Stimulated activated naive CD8-positive, alpha-beta T cell treated with anti-CD3 and anti-CD28 coated beads, Interleukin-15, Interleukin-2, amounts not matched to agents 100 ng/mL and 50 ng/mL, for 24 hours (primary cell): ENCODE measurements around the gene WDR81.
"Not testable (repeated sequence)": the region's sequence is repeated elsewhere in the genome, so short reads cannot be mapped to it uniquely, and the experiment has no call there.

Experiments
- H3K27ac Mint-ChIP-seq: one replicate; pipeline ENCODE4 v1.8.0; 2021; ENCODE audit warnings: mild to moderate bottlenecking, mixed read lengths
- H3K27me3 Mint-ChIP-seq: one replicate; pipeline ENCODE4 v1.8.0; 2021; ENCODE audit warnings: mixed read lengths
- H3K36me3 Mint-ChIP-seq: one replicate; pipeline ENCODE4 v1.8.0; 2021; ENCODE audit warnings: low read depth, mixed read lengths
- H3K4me1 Mint-ChIP-seq: one replicate; pipeline ENCODE4 v1.8.0; 2021; ENCODE audit warnings: low read depth, mixed read lengths
- H3K4me3 Mint-ChIP-seq: one replicate; pipeline ENCODE4 v1.8.0; 2021; ENCODE audit warnings: mild to moderate bottlenecking, mixed read lengths
- H3K9me3 Mint-ChIP-seq: one replicate; pipeline ENCODE4 v1.8.0; 2021; ENCODE audit warnings: mixed read lengths

WDR81 gene

DNA sequence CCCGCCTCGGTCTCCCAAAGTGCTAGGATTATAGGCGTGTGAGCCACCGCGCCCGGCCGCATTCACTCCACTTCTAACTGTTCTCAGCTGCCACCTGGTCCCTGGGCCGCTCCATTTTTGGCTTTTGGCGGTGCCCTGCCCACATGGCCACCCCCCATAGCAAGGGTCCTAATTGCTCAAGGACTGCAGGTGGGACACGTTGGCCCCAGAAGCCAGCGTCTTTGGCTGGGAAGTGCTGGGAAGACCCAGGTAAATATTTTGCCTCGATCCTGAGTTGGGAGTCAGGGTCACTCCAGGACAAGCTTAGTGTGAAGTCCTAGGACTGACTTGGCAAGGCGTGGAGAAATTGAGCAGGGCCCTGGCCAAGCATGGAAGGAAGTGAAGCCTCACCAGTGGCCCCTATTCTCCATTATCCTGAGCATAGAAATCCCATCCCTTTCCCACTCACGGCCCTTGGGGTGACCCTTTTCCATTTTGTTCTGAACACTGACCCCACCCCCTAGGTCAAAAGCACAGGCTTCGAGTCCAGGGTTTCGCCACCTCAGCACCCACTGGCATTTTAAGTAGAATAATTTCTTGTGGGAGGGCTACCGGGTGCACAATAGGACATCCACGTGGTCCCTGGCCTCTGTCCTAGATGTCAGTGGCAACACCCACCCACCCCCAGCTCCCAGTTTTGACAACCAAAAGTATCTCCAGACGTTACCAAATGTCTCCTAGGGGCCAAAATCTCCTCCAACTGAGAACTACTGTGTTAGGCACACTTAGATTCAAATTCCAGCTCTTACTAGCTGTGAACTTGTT lies 5.9 kb upstream of the WDR81 start:
- H3K9me3 Mint-ChIP-seq = no peaks in the 10 kb centered on the region
- peaks cover 3% of the 10 kb centered on the region for H3K27me3 Mint-ChIP-seq
- no peaks in the 10 kb centered on the region for H3K36me3 Mint-ChIP-seq
- H3K4me1 Mint-ChIP-seq = peaks cover 39% of the 10 kb centered on the region
- H3K4me3 Mint-ChIP-seq = peak overlapping the region; percentile 88
- peak overlapping the region; percentile 31 for H3K27ac Mint-ChIP-seq

DNA sequence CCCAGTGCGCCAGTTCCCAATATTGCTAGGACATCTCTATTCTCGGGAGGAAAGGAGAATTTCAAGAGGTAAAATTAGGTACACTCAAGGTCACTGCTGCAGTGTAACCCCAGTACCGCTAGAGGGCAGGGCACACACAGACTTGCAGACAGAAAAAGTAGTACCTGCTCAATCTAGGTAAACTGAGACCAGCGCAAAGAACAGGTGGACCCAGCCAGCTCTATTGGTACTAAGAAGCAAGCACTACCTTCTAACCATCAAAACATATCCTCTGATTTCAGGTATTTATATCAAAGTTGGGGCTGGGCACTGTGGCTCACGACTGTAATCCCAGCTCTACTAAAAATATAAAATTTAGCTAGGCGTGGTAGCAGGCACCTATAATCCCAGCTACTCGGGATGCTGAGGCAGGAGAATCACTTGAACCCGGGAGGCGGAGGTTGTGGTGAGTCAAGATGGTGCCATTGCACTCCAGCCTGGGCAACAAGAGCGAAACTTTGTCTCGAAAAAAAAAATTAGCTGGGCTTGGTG lies 3.6 kb upstream of the WDR81 start:
- peaks cover 43% of the 10 kb centered on the region for H3K4me1 Mint-ChIP-seq
- H3K27ac Mint-ChIP-seq = no peak overlapping the region
- no peaks in the 10 kb centered on the region for H3K9me3 Mint-ChIP-seq
- no peaks in the 10 kb centered on the region for H3K27me3 Mint-ChIP-seq
- no peak overlapping the region for H3K4me3 Mint-ChIP-seq
- H3K36me3 Mint-ChIP-seq = no peaks in the 10 kb centered on the region

DNA sequence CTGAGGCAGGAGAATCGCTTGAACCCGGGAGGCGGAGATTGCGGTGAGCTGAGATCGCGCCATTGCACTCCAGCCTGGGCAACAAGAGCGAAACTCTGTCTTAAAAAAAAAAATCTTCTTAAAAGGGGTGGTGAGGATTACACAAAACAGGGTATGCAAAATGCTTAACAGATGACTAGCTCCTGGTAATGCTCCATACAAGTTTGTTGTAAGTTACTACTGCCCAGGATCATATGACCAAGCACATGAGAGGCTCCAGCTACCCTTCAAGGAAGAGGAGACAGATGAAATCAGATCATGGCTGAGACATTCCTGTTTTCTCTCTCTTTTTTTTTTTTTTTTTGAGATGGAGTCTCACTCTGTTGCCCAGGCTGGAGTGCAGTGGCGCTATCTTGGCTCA lies 2.5 kb upstream of the WDR81 start:
- H3K4me1 Mint-ChIP-seq = peaks cover 41% of the 10 kb centered on the region
- not testable (repeated sequence) for H3K36me3 Mint-ChIP-seq, H3K4me3 Mint-ChIP-seq, H3K27me3 Mint-ChIP-seq, H3K9me3 Mint-ChIP-seq, H3K27ac Mint-ChIP-seq

DNA sequence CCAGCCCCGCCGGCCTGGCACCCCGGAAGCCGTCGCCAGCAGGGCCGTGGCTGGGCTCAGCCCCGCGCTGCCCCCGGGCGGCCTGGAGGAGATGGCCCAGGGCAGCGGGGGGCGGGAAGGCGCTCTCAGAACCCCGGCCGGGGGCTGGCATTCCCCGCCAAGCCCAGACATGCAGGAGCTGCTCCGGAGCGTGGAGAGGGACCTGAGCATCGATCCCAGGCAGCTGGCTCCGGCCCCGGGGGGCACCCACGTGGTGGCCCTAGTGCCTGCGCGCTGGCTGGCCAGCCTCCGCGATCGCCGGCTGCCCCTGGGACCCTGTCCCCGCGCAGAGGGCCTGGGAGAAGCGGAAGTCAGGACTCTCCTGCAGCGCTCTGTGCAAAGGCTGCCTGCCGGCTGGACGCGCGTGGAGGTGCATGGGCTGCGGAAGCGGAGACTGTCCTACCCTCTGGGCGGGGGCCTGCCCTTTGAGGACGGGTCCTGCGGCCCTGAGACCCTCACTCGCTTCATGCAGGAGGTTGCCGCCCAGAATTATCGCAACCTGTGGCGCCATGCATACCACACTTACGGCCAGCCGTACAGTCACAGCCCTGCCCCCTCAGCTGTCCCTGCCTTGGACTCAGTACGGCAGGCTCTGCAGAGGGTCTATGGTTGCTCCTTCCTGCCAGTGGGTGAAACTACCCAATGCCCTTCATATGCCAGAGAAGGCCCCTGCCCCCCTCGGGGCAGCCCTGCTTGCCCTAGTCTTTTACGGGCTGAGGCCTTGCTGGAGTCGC lies 551 bp downstream of the WDR81 start:
- peak overlapping the region; percentile 79 for H3K4me3 Mint-ChIP-seq
- H3K9me3 Mint-ChIP-seq = no peaks in the 10 kb centered on the region
- peaks cover 6% of the 10 kb centered on the region for H3K36me3 Mint-ChIP-seq
- H3K27me3 Mint-ChIP-seq = no peaks in the 10 kb centered on the region
- peak overlapping the region; percentile 67 for H3K27ac Mint-ChIP-seq
- H3K4me1 Mint-ChIP-seq = peaks cover 39% of the 10 kb centered on the region

DNA sequence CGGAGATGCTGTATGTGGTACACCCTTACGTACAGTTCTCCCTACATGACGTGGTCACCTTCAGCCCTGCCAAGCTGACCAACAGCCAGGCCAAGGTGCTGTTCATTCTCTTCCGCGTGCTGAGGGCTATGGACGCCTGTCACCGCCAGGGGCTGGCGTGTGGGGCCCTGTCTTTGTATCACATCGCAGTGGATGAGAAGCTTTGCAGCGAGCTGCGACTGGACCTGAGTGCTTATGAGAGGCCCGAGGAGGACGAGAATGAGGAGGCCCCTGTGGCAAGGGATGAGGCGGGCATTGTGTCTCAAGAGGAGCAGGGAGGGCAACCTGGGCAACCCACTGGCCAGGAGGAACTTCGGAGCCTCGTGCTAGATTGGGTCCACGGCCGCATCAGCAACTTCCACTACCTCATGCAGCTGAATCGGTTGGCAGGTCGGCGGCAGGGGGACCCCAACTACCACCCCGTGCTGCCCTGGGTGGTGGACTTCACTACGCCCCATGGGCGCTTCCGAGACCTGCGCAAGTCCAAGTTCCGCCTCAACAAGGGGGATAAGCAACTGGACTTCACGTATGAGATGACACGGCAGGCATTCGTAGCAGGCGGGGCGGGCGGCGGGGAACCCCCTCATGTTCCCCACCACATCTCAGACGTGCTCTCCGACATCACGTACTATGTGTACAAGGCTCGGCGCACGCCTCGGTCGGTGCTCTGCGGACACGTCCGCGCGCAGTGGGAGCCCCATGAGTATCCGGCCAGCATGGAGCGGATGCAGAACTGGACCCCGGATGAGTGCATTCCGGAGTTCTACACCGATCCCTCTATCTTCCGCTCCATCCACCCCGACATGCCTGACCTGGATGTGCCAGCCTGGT lies 1.4 kb downstream of the WDR81 start:
- peaks cover 36% of the 10 kb centered on the region for H3K4me1 Mint-ChIP-seq
- H3K27ac Mint-ChIP-seq = peak overlapping the region; percentile 67
- H3K9me3 Mint-ChIP-seq = no peaks in the 10 kb centered on the region
- H3K4me3 Mint-ChIP-seq = peak overlapping the region; percentile 79
- H3K27me3 Mint-ChIP-seq = no peaks in the 10 kb centered on the region
- peaks cover 6% of the 10 kb centered on the region for H3K36me3 Mint-ChIP-seq

DNA sequence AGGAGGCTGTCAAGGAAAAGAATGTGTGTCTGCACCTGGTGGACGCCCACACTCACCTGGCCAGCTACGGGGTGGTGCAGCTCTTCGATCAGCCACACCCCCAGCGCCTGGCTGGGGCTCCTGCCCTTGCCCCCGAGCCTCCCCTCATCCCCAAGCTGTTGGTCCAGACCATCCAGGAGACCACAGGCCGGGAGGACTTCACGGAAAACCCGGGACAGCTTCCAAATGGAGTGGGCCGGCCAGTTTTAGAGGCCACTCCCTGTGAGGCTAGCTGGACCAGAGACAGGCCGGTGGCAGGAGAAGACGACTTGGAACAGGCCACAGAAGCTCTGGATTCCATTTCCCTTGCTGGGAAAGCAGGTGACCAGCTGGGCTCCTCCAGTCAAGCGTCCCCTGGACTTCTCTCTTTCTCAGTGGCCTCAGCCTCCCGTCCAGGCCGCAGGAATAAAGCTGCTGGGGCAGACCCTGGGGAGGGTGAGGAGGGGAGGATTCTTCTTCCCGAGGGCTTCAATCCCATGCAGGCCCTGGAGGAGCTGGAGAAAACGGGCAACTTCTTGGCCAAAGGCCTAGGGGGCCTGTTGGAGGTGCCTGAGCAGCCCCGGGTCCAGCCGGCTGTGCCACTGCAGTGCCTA lies 2.2 kb downstream of the WDR81 start:
- no peak overlapping the region for H3K4me3 Mint-ChIP-seq
- H3K27ac Mint-ChIP-seq = no peak overlapping the region
- peaks cover 6% of the 10 kb centered on the region for H3K36me3 Mint-ChIP-seq
- H3K4me1 Mint-ChIP-seq = peaks cover 34% of the 10 kb centered on the region
- no peaks in the 10 kb centered on the region for H3K9me3 Mint-ChIP-seq
- no peaks in the 10 kb centered on the region for H3K27me3 Mint-ChIP-seq

DNA sequence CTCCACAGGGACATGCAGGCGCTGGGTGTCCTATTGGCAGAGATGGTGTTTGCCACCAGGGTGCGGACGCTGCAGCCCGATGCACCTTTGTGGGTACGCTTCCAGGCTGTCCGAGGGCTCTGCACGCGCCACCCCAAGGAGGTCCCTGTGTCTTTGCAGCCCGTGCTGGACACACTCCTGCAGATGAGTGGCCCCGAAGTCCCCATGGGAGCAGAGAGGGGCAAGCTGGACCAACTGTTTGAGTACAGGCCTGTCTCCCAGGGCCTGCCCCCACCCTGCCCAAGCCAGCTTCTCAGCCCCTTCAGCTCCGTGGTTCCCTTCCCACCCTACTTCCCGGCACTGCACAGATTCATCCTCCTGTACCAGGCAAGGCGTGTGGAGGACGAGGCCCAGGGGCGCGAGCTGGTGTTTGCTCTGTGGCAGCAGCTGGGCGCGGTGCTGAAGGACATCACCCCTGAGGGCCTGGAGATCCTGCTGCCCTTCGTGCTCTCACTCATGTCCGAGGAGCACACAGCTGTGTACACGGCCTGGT lies 2.8 kb downstream of the WDR81 start:
- Mint-ChIP-seq H3K27ac (no peak overlapping the region), H3K9me3 (no peaks in the 10 kb centered on the region), H3K27me3 (no peaks in the 10 kb centered on the region), H3K4me3 (no peak overlapping the region), H3K4me1 (peaks cover 34% of the 10 kb centered on the region), H3K36me3 (peaks cover 6% of the 10 kb centered on the region)

DNA sequence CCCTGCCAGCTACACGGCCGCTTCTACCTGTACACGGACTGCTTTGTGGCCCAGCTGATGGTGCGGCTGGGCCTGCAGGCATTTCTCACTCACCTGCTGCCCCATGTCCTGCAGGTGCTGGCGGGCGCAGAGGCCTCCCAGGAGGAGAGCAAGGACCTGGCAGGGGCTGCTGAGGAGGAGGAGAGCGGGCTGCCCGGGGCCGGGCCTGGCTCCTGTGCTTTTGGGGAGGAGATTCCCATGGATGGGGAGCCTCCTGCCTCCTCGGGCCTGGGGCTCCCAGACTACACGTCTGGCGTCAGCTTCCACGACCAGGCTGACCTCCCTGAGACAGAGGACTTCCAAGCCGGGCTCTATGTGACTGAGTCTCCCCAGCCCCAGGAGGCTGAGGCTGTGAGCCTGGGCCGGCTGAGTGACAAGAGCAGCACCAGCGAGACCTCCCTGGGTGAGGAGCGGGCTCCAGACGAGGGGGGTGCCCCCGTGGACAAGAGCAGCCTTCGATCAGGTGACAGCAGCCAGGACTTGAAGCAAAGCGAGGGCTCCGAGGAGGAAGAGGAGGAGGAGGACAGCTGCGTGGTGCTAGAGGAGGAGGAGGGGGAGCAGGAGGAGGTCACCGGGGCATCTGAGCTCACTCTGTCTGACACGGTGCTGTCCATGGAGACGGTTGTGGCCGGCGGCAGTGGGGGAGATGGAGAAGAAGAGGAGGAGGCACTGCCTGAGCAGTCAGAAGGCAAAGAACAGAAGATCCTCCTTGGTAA lies 3.5 kb downstream of the WDR81 start:
- peaks cover 31% of the 10 kb centered on the region for H3K4me1 Mint-ChIP-seq
- H3K4me3 Mint-ChIP-seq = no peak overlapping the region
- H3K27ac Mint-ChIP-seq = no peak overlapping the region
- H3K36me3 Mint-ChIP-seq = peaks cover 6% of the 10 kb centered on the region
- no peaks in the 10 kb centered on the region for H3K27me3 Mint-ChIP-seq
- no peaks in the 10 kb centered on the region for H3K9me3 Mint-ChIP-seq

DNA sequence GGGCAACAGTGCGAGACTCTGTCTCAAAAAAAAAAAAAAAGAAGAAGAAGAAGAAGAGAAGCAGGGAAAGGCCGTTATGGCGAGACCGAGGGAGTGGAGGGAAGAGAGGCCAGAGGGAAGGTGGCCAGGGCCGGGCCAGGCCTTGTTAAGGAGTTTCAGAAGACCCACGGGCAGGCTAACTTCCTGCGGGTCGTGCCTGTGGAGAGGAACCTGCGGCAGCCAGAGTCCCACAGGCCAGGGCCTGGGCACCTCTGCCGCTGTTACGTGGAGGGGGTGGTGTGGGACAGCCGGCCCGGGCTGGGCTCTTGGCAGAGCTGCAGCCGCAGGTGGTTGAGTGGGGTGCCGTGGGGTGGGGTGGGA lies 5.4 kb downstream of the WDR81 start:
- Mint-ChIP-seq H3K9me3 (no peaks in the 10 kb centered on the region), H3K36me3 (peaks cover 10% of the 10 kb centered on the region), H3K27me3 (no peaks in the 10 kb centered on the region), H3K27ac (no peak overlapping the region), H3K4me1 (peaks cover 19% of the 10 kb centered on the region), H3K4me3 (no peak overlapping the region)

DNA sequence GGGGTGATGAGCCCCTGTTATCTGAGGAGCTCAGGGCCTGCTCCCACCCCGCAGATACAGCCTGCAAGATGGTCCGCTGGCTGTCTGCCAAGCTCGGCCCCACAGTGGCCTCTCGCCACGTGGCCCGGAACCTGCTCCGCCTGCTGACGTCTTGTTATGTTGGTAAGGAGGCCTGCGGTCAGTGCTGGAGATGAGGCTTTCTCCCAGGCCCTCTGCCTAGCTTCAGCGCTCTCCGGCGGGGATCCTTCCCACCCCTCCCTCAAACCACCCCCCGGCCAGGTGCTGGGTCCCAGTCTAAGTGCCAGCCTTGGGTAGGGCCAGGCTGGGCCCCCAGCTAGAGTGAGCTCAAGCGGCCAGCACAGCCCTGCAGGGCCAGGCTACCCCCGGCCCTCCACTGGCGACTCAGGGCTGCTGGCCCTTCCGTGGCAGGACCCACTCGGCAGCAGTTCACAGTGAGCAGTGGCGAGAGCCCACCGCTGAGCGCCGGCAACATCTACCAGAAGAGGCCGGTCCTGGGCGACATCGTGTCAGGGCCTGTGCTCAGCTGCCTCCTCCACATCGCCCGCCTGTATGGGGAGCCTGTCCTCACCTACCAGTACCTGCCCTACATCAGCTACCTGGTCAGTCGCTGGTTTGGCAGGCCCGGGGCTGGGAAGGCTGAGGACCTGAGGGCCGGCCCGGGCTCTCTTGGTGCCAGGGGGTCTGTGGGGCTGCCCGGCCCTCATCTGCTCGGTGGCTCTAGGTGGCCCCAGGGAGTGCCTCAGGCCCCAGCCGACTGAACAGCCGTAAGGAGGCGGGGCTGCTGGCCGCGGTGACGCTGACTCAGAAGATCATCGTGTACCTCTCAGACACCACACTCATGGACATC lies 6.1 kb downstream of the WDR81 start:
- Mint-ChIP-seq H3K36me3 (peaks cover 10% of the 10 kb centered on the region), H3K4me1 (peaks cover 15% of the 10 kb centered on the region), H3K27me3 (no peaks in the 10 kb centered on the region), H3K4me3 (no peak overlapping the region), H3K27ac (no peak overlapping the region), H3K9me3 (no peaks in the 10 kb centered on the region)

DNA sequence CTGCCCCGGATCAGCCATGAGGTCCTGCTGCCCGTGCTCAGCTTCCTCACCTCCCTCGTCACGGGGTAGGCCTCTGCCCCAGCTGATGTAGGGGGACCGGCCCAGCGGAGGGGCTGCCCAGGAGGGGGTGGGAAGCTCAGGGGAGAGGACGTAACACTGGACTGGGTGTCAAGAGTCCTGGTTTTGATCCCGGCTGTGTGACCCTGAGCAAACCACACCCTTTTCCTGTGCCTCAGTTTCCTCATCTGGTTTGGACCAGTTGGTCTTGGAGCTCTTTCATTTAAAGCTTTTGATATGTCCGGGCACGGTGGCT lies 6.6 kb downstream of the WDR81 start:
- Mint-ChIP-seq H3K36me3 (peaks cover 10% of the 10 kb centered on the region), H3K9me3 (no peaks in the 10 kb centered on the region), H3K4me3 (no peak overlapping the region), H3K27ac (no peak overlapping the region), H3K27me3 (no peaks in the 10 kb centered on the region), H3K4me1 (peaks cover 12% of the 10 kb centered on the region)

DNA sequence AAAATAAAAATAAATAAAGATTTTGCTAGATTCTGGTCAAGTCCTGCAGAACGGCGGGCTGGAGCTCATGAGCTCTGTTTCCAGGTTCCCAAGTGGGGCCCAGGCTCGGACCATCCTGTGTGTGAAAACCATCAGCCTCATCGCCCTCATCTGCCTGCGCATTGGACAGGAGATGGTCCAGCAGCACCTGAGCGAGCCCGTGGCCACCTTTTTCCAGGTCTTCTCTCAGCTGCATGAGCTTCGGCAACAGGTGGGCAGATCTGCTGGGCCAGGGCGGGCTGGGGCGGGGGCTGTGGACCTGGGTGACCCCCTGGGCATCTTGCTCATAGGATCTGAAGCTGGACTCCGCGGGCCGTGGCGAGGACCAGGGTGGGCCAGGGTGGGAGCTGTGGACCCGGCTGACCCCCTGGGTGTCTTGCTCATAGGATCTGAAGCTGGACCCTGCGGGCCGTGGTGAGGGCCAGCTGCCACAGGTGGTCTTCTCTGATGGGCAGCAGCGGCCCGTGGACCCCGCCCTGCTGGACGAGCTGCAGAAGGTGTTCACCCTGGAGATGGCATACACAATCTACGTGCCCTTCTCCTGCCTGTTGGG lies 7.8 kb downstream of the WDR81 start:
- H3K9me3 Mint-ChIP-seq = no peaks in the 10 kb centered on the region
- H3K4me3 Mint-ChIP-seq = no peak overlapping the region
- no peaks in the 10 kb centered on the region for H3K27me3 Mint-ChIP-seq
- H3K27ac Mint-ChIP-seq = no peak overlapping the region
- H3K36me3 Mint-ChIP-seq = peaks cover 16% of the 10 kb centered on the region
- H3K4me1 Mint-ChIP-seq = peaks cover 20% of the 10 kb centered on the region

DNA sequence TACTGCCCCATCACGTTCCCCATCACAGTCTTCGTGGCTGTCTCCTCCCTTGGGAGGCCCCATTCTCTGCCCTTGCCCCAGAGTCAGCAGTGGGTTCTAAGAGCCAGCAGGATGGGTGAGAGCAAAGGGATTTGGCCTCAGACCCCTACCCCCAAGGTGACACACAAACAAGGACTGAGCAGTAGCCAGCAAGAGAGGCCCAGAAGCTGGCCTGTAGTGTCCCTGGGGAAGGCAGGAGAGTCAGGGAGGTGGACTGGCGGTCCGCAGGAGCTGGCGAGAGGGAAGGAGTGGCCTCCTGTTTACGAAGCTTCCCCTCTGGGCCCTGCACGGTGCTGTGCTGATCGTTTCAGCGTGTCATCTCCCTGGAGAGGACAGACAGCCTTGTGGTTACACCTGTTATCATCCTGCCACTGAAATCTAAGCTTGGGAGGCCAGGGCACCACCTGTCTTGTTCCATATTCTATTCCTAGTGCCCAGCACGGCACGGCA lies 8.4 kb downstream of the WDR81 start:
- Mint-ChIP-seq H3K27me3 (no peaks in the 10 kb centered on the region), H3K27ac (no peak overlapping the region), H3K4me3 (no peak overlapping the region), H3K9me3 (no peaks in the 10 kb centered on the region), H3K4me1 (peaks cover 20% of the 10 kb centered on the region), H3K36me3 (peaks cover 20% of the 10 kb centered on the region)
